OCI-LY1 (cell line): ENCODE results near the gene TSNAXIP1.

ENCODE experiments used
- H2AFZ ChIP-seq: fragments of 200-600 bp; sonication (generic), shearing (Covaris generic); 2 replicates; pipeline ENCODE4 v1.6.0; 2014; ENCODE audit warnings: antibody characterized with exemption, mild to moderate bottlenecking, low read length
- H3F3A ChIP-seq: fragments of 200-600 bp; sonication (generic), shearing (Covaris generic); 2 replicates; pipeline ENCODE4 v1.6.0; 2014; ENCODE audit warnings: mild to moderate bottlenecking, antibody characterized with exemption, low read length, moderate library complexity; ENCODE audit not compliant: insufficient read depth
- H3K27ac ChIP-seq: fragments of 200-600 bp; sonication (generic); 2 replicates; pipeline ENCODE4 v1.5.1; 2014; ENCODE audit warnings: low read length, mixed run types, mild to moderate bottlenecking, low read depth; ENCODE audit not compliant: poor library complexity, severe bottlenecking
- H3K27me3 ChIP-seq: fragments of 200-600 bp; sonication (generic); 2 replicates; pipeline ENCODE4 v1.6.0; 2014; ENCODE audit warnings: antibody characterized with exemption, mild to moderate bottlenecking, low read length, moderate library complexity; ENCODE audit not compliant: insufficient read depth
- H3K36me3 ChIP-seq: fragments of 200-600 bp; sonication (generic); 2 replicates; pipeline ENCODE4 v1.6.1; 2014; ENCODE audit warnings: mild to moderate bottlenecking, antibody characterized with exemption, low read length, moderate library complexity, mixed read lengths; ENCODE audit not compliant: insufficient read depth
- H3K4me1 ChIP-seq: fragments of 200-600 bp; sonication (generic); 2 replicates; pipeline ENCODE4 v1.5.1; 2014; ENCODE audit warnings: mild to moderate bottlenecking, low read length, moderate library complexity; ENCODE audit not compliant: insufficient read depth, severe bottlenecking
- H3K4me2 ChIP-seq: fragments of 200-600 bp; sonication (generic), shearing (Covaris generic); 2 replicates; pipeline ENCODE4 v1.6.1; 2014; ENCODE audit warnings: low read length
- H3K4me3 ChIP-seq: fragments of 200-600 bp; sonication (generic); 2 replicates; pipeline ENCODE4 v1.5.1; 2014; ENCODE audit warnings: low read length, low read depth, mild to moderate bottlenecking, mixed read lengths; ENCODE audit not compliant: poor library complexity, severe bottlenecking
- H3K79me2 ChIP-seq: fragments of 200-600 bp; shearing (Covaris generic); 2 replicates; pipeline ENCODE4 v1.6.1; 2016; ENCODE audit warnings: mixed run types, low read length, mixed read lengths; ENCODE audit not compliant: insufficient read depth
- H3K9ac ChIP-seq: fragments of 200-600 bp; sonication (generic), shearing (Covaris generic); 2 replicates; pipeline ENCODE4 v1.6.1; 2014; ENCODE audit warnings: mild to moderate bottlenecking, low read length, mixed read lengths
- H3K9me2 ChIP-seq: fragments of 200-600 bp; sonication (generic), shearing (Covaris generic); 2 replicates; pipeline ENCODE4 v1.6.1; 2014; ENCODE audit warnings: low read depth, mild to moderate bottlenecking, low read length, mixed read lengths
- H3K9me3 ChIP-seq: fragments of 200-600 bp; shearing (Covaris generic); 2 replicates; pipeline ENCODE4 v1.6.1; 2014; ENCODE audit warnings: low read length, mixed read lengths
- H4K20me1 ChIP-seq: fragments of 200-600 bp; sonication (generic), shearing (Covaris generic); 2 replicates; pipeline ENCODE4 v1.6.0; 2016; ENCODE audit warnings: mild to moderate bottlenecking, low read length; ENCODE audit not compliant: insufficient read depth
- EZH2 ChIP-seq: fragments of 200-600 bp; sonication (generic), shearing (Covaris generic); IDR thresholded peaks from 2 replicates; pipeline ENCODE4 v1.8.0; 2017; ENCODE audit warnings: borderline replicate concordance, mixed run types, mild to moderate bottlenecking, antibody characterized with exemption, low read length, moderate library complexity, mixed read lengths
- TF ChIP-seq, protein P1 (sequence below): fragments of 200-600 bp; sonication (generic), shearing (Covaris generic); IDR thresholded peaks from 2 replicates; pipeline ENCODE4 v1.5.1; 2017; ENCODE audit warnings: mild to moderate bottlenecking, antibody characterized with exemption, low read length, moderate library complexity, mixed read lengths

TSNAXIP1 gene

DNA sequence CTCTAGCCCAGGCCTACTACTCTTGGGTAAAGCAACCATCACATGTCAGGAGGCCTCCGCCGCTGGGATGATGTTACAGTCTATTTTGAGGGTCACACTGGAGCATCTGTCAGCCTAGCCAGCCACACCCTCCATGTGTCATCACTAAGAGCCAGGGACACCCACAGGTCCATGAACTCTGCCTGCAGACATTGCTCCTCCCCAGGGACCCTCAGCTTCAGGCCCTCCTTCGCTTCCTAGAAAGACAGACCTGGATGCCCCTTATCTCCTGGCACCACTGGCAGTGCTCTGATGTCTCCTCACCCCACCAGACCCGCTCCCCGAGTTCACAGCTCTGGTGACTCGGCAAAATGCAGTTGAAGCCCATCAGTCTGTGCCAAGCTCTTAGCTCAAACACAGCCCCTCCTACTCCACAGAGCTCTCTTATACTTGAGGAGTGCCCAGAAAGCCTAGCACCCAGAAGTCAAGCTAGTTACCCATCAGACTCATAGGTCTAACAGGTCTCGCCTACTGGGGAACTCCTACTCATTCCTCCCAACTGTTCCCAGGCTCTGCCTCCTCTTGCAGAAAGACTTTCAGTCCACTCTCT, 6.3 kb upstream of the TSNAXIP1 start:
- H3K79me2 ChIP-seq = peaks cover 20% of the 10 kb centered on the region
- no peak for TF ChIP-seq EZH2
- TF ChIP-seq, protein P1, sequence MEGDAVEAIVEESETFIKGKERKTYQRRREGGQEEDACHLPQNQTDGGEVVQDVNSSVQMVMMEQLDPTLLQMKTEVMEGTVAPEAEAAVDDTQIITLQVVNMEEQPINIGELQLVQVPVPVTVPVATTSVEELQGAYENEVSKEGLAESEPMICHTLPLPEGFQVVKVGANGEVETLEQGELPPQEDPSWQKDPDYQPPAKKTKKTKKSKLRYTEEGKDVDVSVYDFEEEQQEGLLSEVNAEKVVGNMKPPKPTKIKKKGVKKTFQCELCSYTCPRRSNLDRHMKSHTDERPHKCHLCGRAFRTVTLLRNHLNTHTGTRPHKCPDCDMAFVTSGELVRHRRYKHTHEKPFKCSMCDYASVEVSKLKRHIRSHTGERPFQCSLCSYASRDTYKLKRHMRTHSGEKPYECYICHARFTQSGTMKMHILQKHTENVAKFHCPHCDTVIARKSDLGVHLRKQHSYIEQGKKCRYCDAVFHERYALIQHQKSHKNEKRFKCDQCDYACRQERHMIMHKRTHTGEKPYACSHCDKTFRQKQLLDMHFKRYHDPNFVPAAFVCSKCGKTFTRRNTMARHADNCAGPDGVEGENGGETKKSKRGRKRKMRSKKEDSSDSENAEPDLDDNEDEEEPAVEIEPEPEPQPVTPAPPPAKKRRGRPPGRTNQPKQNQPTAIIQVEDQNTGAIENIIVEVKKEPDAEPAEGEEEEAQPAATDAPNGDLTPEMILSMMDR = no peak
- H4K20me1 ChIP-seq = no peaks in the 10 kb centered on the region
- H3K4me2 ChIP-seq = no peak overlapping the region
- H3K27ac ChIP-seq = no peak overlapping the region
- no peak overlapping the region for H3K9ac ChIP-seq
- H3K4me3 ChIP-seq = no peak overlapping the region
- H3F3A ChIP-seq = no peaks in the 10 kb centered on the region
- peaks cover 44% of the 10 kb centered on the region; the same call in 1 of the 2 replicates for H3K36me3 ChIP-seq
- H3K27me3 ChIP-seq = no peaks in the 10 kb centered on the region
- no peaks in the 10 kb centered on the region for H3K9me3 ChIP-seq
- no peaks in the 10 kb centered on the region for H3K9me2 ChIP-seq
- H3K4me1 ChIP-seq = peaks cover 30% of the 10 kb centered on the region
- H2AFZ ChIP-seq = no peak overlapping the region

DNA sequence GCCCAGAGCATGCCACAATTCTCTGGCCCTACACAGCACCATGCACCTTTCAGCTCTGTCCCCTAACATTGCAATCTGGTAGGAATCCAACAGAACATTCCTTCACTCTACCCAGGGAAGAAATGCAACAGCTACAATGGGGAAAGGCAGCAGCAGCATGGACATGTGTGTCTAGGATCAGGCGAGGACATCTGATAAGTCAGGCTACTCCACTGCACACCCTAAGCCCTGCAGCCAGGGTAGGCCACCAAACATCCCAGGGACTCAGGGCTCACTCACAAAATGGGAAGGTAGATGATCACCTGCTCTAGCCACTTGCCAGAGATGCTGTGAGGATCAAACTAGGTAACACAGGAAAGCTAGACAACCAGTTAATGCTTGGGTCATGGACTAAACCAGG, 5.4 kb upstream of the TSNAXIP1 start:
- H3K9ac ChIP-seq = no peak overlapping the region
- H3K27ac ChIP-seq = peak overlapping the region; percentile 49
- peaks cover 26% of the 10 kb centered on the region for H3K79me2 ChIP-seq
- H4K20me1 ChIP-seq = no peaks in the 10 kb centered on the region
- H3K4me2 ChIP-seq = no peak overlapping the region
- no peak for TF ChIP-seq EZH2
- TF ChIP-seq, protein P1 = no peak
- no peaks in the 10 kb centered on the region for H3K27me3 ChIP-seq
- peaks cover 34% of the 10 kb centered on the region for H3K4me1 ChIP-seq
- peaks cover 43% of the 10 kb centered on the region; the same call in 1 of the 2 replicates for H3K36me3 ChIP-seq
- no peaks in the 10 kb centered on the region for H3K9me2 ChIP-seq
- H3K4me3 ChIP-seq = no peak overlapping the region
- H3F3A ChIP-seq = no peaks in the 10 kb centered on the region
- no peak overlapping the region for H2AFZ ChIP-seq
- no peaks in the 10 kb centered on the region for H3K9me3 ChIP-seq

DNA sequence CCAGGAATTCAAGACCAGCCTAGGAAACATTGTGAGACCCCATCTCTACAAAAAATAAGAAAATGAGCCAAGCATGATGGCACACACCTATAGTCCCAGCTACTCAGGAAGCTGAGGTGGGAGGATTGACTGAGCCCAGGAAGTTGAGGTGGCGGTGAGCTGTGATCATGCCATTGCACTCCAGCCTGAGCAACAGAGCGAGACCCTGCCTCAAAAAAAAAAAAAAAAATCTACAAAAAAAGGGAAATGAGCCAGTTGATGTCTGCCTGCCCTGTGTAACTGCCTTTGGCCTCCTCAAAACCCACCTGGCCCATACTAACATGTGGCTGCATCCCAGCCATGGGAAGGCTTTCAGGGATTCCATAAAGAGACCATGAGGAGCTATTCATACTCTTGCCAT, 4.8 kb upstream of the TSNAXIP1 start:
- Histone ChIP-seq H3K9ac (no peak overlapping the region), H3K4me2 (no peak overlapping the region), H3K36me3 (peaks cover 37% of the 10 kb centered on the region; the same call in 1 of the 2 replicates)

More for the DNA sequence above, 4.8 kb upstream of the TSNAXIP1 start:
- H3F3A ChIP-seq = no peaks in the 10 kb centered on the region
- H3K9me3 ChIP-seq = no peaks in the 10 kb centered on the region
- H3K9me2 ChIP-seq = no peaks in the 10 kb centered on the region
- no peak overlapping the region for H2AFZ ChIP-seq
- TF ChIP-seq EZH2 = no peak
- TF ChIP-seq, protein P1 = no peak
- H3K4me3 ChIP-seq = no peak overlapping the region
- peak overlapping the region; percentile 49 for H3K27ac ChIP-seq
- H3K27me3 ChIP-seq = no peaks in the 10 kb centered on the region
- no peaks in the 10 kb centered on the region for H4K20me1 ChIP-seq
- peaks cover 34% of the 10 kb centered on the region for H3K4me1 ChIP-seq
- H3K79me2 ChIP-seq = peaks cover 24% of the 10 kb centered on the region
